ENCODE measurements around the gene GTPBP3.

The GTPBP3 gene

DNA sequence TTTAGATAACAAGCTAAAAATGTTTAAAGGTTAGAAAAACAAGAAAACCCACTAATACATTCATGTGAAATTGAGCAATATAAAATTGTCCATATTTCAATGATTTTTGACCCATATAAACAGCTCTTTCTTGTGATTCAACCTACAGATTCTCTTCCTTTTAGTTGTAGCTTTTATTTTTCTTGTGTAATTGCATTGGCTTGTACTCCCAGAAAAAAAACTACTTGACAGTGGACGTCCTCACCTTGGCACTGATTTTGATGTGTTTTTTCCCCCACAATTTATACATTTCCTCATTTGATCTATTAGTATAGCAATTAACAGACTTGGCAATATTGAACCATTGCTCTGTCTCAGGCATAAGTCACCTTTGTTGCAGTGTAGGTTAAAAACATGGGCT lies 51.9 kb downstream of the GTPBP3 start:
- DNase-seq = no peak

DNA sequence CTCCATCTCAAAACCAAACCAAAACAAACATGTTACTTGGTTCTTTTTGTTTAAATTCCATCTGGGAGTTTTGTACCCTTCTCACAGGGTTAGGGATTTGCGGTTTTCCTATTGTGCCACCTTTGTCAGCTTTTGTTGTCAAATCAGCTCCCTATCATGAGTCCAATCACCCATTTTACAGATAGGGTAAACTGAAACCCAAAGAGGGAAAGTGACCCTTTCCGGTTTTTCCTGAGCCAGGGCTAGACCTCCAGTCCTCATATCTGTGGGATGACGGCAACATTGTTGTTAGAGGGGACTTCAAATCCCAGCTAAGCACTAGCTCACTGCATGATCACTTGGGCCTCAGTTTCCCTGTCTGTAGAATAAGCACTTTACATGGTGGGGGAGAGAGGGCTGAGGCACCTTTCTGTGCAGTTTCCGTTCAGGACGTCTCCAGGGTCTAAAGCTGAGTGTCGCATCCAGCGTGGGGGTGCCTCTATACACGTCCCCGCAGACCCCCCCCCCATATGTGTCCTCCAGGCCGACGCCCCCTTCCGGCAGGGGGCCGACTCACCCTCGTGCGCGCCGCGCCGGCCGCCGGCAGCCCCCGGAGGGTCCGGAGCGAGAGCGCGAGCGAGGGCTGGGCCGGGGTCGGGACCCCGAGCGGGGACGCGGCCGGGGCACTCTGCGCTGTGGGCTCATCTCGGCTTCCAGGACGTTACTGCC lies 52.8 kb downstream of the GTPBP3 start:
- no peak for DNase-seq

DNA sequence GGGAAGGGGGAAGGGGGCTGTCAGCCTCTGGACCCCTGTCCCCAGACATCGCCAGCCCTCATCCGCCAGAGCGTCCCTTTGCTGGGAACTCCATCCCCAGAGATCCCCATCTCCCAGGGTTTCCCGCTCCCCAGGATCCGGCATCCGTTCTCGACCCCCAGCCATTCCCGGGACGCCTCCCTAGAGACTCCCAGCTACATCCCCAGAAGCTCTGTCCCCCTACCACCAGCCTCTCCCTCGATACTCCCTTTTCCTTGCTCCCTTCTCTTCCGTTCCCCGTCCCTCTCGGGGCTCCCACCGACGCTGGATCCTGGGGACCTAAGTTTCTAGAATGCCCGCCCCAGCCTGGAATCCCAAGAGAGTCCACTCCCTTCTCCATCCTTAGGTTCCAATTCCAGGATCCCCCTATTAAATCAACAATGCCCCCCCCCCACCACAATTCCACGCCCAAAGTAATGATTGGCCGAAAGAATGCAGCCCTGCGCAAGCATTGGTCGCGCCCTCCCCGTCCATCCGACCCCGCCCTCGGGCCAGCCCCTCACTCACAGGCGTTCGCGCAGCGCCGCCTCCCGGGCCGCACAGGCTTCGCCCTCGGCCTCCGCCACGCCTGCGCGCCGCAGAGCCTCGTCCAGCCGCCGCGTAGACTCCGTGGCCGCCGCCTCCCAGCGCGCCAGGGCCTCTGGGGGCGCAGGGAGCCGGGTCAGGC lies 53.5 kb downstream of the GTPBP3 start:
- peak; percentile 41 for DNase-seq

DNA sequence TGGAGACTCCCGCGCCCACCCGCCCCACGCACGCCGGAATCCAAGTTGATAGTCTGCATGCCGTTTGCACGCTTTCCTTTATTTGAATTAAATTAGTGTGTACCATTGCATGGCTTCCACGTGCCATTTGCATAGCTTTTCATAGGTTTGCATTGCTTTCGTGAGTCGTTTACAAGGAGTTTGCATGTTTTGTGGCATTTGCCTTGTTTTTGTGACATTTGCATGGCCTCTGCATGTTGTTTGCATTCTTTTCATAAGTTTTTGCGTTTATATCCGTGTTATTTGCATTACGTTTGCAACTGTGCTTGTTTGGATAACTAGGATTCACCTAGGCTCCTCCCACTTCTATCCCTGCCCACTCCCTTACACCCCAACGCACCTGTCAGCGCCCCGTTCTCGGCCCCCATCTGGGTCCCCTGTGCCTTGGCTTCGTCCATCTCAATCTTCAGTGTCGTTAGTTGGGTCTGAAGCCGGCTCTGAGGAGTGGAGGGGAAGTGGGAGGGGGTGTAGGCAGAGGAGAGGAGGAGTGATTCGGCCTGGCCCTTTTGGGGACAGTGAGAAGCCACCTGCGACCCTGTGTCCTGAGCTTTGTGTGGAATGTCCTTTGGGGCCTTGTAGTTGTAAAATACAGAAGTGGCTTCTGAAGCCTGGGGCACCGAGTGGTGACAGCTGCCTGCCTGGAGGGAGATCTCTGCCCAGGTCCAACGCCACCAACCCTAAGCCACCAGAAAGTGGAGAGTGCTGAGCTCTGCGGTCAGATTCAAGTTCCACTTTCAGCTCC lies 54.2 kb downstream of the GTPBP3 start:
- no peak for DNase-seq
